Stimulated activated CD8-positive, alpha-beta memory T cell treated with anti-CD3 and anti-CD28 coated beads, Interleukin-15, amount 100 ng/mL, for 1 hour (primary cell): Measurements from ENCODE around the gene PPRC1.

ENCODE experiments used
- DNase-seq: peaks from one replicate; pipeline ENCODE4 v3.0.0-alpha.2; 2020; ENCODE audit warnings: low read depth

The PPRC1 gene

DNA sequence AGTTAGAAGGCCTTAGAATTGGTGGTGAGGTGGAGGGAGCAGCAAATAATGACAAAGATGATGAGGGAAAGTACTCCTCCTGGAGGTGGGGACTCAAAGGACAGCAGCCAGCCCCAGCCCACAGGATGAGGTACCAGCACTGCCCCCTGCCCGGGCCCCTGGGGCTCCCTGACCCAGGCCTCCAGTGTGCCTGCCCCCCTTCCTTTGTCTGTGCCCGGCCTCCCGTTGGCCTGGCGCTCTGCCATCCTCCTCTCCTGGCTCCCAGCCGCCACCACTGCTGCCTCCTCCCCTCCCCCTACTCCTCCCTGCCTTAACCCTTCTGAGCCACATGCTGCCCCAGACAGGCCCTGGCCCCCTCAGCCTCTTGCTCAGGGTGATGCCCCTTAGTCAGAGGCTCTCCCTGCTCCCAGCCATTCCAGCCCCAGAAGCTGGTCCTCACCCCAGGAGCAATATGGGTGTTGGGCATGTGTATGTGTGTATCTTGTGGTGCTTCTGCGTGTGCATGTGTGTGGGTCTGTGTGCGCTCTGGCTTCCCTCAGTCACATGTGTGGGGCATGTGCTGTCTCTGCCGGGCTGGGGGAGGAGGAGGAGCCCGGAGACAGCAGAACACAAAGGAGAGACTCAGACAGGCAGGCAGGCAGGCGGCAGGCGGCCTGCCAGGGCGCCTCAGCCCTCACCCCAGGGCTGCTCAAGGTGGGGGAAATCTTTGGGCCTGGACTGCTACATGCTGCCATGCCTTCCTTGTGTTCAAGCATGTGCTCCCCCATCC, 15.3 kb upstream of the PPRC1 start:
- no peak for DNase-seq

DNA sequence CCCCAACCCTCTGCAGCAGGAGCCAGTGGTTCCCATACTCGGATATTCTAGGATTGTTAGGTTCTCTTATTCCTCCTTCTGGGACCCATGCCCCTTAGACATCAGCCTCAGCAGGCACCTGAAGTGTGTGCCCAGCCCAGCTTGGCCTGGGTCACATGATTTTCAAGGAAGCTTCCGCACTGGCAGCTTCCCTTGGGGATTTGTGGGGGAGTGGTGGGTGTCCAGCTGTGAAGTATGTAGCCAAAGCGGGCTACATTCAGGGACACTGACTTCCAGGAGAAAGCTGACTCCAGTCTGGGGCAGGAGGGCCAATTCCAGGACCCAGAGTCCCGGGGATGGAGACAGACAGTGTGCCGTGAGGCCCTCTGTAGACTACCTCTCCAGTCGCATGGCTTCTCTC, 14.0 kb upstream of the PPRC1 start:
- no peak for DNase-seq

DNA sequence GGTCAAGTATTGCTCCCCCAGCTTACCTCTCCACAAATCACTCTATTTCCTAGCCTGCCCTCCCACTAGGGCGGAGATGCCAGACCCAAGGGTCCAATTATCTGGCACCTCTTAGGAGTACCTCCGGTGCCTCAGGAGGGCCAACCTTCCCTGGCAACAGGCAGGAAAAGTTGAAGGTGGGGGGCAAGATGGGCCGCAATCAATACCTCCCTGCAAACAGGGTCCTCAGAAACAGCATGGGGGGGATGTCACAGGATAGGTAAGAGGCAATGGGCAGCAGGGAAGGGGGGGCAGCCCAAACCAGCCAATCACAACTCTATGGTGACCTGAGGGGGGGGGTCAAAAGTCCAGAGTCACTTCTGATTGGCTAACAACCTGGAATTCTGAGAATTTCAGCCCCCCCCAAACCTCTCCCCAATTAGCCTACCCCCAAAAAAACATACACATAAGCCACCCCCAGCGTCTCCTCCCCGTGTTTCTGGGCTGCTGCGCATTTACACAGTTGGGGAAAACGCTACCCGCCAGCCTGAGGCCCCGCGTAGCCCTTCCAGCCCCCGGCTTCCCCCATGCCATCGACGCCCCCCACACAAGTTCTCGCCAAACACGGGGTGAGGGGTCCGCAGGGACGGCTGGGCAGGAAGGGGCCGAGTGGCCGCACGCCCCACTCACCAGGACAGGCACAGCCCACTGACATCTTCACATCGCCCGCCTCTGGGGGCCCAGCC, 13.3 kb upstream of the PPRC1 start:
- DNase-seq = no peak

DNA sequence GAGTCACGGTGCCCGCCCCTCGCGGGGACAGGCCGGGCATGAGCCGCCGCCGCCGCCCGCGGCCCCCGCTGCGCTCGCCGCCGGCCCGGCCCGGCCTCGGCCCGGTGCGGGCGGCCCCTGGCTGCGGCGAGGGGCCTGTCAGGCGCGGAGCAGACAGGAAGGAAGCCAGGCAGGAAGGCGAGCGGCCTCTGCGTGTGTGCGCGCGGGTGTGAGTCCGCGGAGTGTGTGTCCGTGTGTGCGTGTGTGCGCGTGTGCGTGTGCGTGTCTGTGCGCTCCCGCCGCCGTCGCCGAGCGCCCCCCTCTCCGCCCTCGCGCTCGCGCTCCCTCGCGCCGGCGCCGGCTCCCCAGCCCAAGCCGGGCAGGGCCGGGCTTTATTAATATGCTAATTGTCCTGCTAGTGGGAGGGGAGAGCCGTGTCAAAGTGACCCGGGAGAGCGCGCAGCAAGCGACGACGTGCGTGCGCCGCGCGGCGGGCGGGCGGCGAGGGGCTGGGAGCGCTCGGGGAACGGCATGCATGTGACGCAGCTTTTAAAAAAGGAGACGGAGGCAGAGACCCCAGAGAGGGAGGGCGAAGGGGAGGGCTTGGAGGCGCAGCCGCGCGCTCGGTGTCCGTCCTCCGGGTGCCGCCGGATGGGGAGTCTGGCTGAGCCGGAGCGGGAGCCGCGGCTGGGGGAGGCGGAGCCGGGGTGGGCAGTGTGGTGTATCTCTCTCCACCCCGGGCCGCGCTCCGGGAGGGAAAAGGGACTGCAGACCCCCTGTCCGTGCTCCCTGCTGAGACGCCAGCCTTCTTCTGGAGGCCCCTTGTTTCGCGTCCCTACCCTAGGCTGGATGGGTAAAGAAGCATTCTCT, 12.5 kb upstream of the PPRC1 start, which contains the start of gene LDB1:
TSS of gene LDB1 (minus strand) at position 227 of the 849 bp plus-strand sequence. CDS start 258 bp downstream, outside the sequence.
- DNase-seq = peak; percentile 27

DNA sequence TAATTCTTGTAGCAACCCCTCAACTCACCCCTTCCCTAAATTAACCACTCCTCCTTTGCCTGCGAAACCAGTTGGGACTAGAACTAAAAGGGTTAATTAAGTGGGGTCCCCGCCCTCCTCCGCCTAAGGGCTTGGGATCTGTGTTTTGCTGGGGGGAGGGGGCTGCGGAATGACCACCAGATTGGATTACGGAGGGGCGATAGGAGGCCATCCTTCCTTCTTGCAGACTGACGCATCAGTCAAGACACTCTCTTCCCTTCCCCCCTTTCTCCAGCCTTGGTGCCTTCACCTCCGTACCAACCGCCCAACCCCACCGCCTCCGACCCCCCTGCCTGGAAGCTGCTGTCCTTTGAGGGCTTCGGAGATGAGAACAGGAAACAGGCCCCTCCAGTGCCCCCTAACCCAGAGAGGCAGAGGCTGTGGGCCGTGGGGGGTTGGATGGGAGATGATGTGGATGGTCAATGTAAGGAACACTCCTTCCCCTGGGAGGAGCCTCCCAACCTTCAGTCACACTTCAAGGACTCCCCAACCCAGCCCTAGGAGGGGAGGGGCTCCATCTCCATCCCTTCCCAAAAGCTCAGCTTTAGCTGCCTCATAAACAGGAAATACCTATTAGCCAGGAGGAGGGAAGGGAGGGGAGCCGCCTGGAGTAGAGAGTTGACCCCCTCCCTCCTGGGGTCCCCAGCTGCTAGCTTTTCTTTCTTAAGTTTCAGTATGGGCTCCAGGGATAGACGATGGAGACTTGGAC, 11.7 kb upstream of the PPRC1 start:
- no peak for DNase-seq

DNA sequence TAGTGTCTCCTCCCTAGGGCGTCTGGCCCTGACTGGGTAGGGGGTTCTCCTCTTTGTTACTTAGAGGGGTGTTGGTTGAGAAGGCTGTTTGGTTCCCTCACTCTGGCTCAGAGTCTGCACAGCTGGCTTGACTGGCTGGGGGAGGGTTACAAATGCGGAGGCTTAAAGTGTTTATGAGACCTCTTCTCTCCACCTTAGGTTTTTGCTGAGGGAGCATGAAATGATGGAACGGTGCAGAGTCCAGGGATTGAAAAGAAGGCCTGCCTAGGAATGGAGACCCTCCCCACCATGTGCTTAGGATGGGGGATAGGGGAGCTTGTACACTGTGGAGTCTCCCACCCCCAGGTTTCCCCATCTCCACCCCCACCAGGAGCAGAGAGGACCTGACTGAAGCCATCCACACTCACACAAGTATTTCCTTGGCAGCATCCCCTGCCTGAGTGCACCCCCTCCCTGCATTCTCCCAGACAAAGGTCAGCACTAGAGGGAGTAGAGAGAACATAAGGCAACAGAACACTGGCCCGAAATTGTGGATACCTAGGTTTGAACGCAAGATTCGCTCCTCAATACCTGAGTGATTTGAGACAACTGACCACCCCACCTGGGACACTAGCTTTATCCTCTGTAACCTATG, 11.0 kb upstream of the PPRC1 start:
- DNase-seq = no peak

DNA sequence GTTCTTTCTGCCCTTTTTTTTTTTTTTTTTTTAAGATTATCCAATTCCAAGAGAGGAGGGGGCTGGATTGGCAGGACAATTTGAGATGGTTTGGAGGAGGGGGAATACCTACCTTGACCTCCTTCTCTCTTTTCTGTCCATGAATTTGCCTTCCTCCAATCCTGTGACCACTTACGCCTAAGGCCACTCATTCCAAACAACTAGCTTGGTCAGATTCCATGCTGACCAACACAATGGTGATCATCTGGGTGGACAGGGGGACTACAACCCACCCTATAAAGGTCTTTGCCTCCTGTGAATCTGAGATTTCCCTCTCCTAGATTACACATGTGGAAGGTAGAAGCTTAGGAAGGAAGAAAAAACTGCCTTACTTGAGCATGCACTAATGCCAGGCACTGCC, 10.4 kb upstream of the PPRC1 start:
- no peak for DNase-seq

DNA sequence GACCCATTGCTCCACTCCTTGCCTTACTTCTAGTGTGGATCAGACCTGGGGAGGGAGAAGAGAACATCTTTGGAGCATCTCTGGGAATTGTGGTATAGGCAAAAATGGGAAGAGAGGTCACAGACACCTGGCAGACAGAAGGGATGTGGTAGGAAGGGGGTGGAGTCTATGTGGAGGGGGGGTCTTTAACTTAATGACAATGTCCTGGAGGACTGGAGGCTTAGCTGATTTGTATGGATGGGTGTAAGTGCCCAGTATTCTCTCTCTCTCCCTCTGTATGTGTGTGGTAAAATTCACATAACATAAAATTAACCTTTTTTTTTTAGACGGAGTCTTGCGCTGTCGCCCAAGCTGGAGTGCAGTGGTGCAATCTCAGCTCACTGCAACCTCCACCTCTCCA, 9.6 kb upstream of the PPRC1 start:
- DNase-seq = no peak

DNA sequence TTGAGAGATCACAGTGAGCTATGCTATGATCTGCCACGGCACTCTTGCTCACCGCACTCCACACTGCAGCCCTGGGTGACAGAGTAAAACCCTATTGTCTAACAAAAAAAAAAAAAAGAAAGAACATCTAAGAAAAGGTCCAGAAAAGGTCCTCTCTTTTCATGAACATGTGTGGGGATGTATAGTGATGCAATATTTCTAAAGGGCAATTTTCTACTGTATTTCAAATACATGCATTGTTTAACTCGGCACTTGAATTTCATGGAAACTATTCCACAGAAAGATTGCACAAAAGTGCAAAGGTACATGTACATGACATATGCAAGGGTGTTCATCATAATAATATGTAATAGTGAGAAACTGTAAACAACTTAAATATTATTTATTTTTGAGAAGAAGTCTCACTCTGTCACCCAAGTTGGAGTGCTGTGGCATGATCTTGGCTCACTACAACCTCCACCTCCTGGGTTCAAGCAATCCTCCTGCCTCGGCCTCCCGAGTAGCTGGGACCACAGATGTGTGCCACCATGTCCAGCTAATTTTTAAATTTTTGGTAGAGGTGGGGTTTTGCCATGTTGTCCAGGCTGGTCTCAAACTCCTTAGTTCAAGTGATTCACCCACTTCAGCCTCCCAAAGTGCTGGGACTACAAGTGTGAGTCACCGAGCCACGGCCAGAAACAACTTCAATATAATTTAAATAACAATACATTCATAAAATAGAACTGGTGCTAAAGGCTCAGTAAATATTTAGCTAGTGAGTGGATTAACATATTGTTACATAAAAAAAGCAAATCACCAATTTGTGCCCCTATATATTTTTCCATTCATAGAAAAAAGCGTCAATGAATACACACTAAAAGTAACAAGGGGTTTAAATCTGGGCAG, 1.3 kb upstream of the PPRC1 start:
- no peak for DNase-seq

DNA sequence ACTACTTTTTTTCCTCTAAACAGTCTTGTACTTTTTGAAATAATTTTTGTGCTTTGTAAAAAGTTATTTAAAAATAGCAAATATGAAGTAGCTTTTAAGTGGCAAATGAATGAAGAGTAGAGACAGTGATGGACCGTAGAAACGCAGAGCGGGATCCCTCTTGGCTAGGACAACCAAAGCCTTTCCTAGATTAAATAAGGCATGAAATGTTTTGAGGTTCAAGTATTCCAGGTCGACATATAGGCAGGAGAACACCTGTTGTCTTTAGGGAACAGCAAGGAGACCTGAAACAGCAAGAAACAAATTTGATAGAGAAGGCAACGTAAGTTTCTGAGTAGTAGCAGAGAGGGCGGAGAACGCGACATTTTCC, 662 bp upstream of the PPRC1 start:
- no peak for DNase-seq

DNA sequence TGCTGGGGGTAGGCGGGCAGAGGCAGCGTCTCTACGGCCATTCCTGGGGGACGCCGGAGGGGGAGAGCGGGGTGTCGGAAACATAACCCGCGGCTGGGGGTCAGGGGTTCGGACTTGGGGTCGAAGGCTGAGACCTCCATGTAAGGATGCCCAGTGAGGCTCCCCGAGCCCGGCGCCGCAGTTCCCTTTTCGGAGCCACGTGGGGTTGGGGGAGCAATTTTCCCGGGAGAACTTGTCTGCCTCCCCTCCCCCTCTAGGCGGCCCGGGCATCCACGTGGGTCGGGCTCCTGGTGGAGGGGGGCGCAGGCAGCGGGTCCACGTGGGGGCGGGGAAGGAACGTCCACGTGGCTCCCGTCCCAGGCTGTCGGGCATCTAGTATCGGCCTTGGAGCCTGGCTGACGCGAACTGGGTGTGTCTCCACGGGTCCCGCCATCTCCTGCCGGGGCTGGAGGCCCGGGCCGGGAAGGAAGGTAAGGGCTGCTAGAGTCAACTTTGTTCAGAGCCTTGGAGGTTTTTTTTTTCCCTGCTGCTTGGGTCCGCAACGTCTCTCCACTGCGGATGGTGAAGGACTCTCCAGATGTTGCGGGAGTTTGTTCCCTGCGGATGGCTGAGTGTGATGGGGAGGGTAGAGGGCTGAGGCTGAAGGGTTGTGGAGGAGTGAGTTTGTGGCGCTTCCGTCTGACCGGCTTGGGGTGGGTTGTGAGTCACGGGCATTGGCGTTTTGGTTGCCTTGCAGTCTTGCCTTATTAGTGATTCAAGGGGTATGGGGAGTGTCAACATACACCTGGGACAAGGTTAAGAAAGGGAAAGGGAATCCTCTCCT, 744 bp downstream of the PPRC1 start:
- no peak for DNase-seq

DNA sequence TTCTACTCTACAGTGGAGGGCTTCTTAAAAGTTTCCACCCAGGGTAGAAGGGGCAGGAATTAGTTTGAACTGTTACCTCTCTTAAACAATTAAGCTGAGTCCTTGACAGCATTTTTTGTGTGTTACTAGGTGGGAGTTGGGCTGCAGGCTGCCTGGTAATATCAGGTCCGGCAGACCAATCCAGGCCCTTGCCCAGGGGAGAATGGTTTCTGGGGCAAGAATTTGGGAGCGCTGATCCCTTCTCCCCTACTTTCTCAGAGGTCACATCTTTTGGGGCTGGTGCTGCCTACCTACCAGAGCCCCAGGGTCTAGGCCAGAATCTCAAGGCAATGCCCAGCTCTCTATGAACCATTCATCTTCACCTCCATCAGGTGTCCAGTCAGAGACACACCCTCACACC, 1.6 kb downstream of the PPRC1 start:
- DNase-seq = no peak

DNA sequence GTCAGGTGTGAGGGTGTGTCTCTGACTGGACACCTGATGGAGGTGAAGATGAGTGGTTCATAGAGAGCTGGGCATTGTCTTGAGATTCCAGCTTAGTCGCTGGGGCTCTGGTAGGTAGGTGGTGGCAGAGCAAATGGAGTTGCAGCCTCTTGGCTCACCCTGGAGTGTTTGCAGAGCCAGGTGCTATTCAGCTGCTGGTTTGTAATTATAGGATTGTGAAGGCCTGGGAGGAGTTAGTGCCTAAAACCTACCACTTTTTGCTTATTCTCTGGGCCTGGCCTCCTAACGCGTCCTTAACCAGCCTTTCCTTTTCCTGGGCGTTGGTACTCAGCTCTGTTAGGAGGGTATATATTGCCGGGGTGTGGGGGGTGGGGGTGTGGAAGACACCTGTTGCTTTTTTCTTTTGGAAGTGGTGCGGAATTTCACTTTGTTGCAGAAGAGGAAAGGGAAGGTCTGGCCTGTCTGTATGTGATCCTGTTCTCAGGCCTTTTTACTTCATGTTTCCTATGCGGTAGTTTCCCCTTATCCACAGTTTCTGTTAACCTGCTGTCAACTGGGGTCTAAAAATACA, 3.2 kb downstream of the PPRC1 start:
- DNase-seq = no peak

DNA sequence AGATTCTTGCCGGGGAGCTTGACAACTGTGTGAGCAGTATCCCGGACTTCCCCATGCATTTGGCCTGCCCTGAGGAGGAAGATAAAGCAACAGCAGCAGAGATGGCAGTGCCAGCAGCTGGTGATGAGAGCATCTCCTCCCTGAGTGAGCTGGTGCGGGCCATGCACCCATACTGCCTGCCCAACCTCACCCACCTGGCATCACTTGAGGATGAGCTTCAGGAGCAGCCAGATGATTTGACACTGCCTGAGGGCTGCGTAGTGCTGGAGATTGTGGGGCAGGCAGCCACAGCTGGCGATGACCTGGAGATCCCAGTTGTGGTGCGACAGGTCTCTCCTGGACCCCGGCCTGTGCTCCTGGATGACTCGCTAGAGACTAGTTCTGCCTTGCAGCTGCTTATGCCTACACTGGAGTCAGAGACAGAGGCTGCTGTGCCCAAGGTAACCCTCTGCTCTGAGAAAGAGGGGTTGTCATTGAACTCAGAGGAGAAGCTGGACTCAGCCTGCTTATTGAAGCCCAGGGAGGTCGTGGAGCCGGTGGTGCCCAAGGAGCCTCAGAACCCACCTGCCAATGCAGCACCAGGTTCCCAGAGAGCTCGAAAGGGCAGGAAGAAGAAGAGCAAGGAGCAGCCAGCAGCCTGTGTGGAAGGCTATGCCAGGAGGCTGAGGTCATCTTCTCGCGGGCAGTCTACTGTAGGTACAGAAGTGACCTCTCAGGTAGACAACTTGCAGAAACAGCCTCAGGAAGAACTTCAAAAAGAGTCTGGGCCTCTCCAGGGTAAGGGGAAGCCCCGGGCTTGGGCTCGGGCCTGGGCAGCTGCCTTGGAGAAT, 6.7 kb downstream of the PPRC1 start:
- DNase-seq = no peak

DNA sequence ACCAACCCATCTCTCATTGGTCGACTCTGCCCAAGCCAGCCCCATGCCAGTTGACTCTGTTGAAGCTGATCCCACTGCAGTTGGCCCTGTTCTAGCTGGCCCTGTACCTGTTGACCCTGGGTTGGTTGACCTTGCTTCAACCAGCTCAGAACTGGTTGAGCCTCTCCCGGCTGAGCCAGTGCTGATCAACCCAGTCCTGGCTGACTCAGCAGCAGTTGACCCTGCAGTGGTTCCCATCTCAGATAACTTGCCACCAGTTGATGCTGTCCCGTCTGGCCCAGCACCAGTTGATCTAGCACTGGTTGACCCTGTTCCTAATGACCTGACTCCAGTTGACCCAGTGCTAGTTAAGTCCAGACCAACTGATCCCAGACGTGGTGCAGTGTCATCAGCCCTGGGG, 7.4 kb downstream of the PPRC1 start:
- DNase-seq = no peak

DNA sequence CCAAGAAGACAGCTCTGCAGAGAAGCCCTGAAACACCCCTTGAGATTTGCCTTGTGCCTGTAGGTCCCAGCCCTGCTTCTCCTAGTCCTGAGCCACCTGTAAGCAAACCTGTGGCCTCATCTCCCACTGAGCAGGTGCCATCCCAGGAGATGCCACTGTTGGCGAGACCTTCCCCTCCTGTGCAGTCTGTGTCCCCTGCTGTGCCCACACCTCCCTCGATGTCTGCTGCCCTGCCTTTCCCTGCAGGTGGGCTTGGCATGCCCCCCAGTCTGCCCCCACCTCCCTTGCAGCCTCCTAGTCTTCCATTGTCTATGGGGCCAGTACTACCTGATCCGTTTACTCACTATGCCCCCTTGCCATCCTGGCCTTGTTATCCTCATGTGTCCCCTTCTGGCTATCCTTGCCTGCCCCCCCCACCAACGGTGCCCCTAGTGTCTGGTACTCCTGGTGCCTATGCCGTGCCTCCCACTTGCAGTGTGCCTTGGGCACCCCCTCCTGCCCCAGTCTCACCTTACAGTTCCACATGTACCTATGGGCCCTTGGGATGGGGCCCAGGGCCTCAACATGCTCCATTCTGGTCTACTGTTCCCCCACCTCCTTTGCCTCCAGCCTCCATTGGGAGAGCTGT, 8.2 kb downstream of the PPRC1 start:
- DNase-seq = no peak

DNA sequence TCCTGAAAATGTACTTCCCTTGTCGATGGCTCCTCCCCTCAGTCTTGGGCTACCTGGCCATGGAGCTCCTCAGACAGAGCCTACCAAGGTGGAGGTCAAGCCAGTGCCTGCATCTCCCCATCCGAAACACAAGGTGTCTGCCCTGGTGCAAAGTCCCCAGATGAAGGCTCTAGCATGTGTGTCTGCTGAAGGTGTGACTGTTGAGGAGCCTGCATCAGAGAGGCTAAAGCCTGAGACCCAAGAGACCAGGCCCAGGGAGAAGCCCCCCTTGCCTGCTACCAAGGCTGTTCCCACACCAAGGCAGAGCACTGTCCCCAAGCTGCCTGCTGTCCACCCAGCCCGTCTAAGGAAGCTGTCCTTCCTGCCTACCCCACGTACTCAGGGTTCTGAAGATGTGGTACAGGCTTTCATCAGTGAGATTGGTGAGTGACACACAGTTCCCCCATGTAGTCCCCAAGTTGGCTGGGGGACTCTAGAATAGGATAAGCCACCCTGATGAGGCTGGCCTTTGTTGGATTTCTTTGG, 8.8 kb downstream of the PPRC1 start:
- no peak for DNase-seq

DNA sequence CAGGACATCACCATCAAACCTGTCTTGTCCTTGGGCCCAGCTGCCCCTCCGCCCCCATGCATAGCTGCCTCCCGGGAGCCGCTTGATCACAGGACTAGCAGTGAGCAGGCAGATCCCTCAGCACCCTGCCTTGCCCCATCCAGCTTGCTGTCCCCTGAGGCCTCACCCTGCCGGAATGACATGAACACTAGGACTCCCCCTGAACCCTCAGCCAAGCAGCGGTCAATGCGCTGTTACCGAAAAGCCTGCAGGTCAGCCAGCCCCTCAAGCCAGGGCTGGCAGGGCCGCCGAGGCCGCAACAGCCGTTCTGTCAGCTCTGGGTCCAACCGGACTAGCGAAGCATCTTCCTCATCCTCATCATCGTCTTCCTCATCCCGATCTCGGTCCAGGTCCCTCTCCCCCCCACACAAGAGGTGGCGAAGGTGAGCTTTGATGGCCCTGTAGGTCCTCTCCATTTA, 14.2 kb downstream of the PPRC1 start:
- no peak for DNase-seq
